HepG2 (cell line): ENCODE data around the gene VWA2. TPM values are rescaled to one million over a fixed set of nuclear protein-coding genes. Genes with fewer than 3 reads are reported as not detected.

Source experiments
- ATAC-seq: fragments of 200-7000 bp; cut with Tn5 transposase; 3 replicates; pipeline ENCODE4 v1.9.1; 2020; ENCODE audit warnings: mild to moderate bottlenecking, moderate library complexity
- BruUV-seq: library from RNA; stranded (reverse); fragments of 400-500 nt; replicated peaks from 2 replicates; lab custom pipeline; 2021; lab: Mats Ljungman, UMichigan
- CTCF ChIA-PET: fragments of 300-600 bp; formaldehyde crosslinking; extraction: SDS; loops from one replicate; lab custom pipeline; 2021; ENCODE audit warnings: low total read pairs, inconsistent platforms, low intra/inter-chr PET ratio; lab: Yijun Ruan, JAX
- POLR2A ChIA-PET: fragments of 350-600 bp; sonication (Branson Sonifier 250); formaldehyde crosslinking; loops from one replicate; lab custom pipeline; 2020; ENCODE audit warnings: antibody characterized with exemption, inconsistent platforms; lab: Yijun Ruan, JAX
- DNase-seq: peaks from one replicate; pipeline ENCODE4 v3.0.0-alpha.2; 2015; ENCODE audit warnings: low spot score
- FAIRE-seq: peaks from 3 replicates; lab custom pipeline; 2011; peaks lifted over from hg19 to GRCh38; lab: Jason Lieb, UNC
- H2AFZ ChIP-seq: one replicate; pipeline ENCODE4 v1.6.1; 2011; ENCODE audit warnings: low read length, inconsistent platforms
- H3K27ac ChIP-seq: fragments of 300-600 bp; 3 replicates; pipeline ENCODE4 v1.8.0; 2011; ENCODE audit warnings: mixed run types, mild to moderate bottlenecking, mixed read lengths, low read length, inconsistent platforms; ENCODE audit not compliant: insufficient read depth; ENCODE audit errors: extremely low read length
- H3K27me3 ChIP-seq, 2 experiments: fragments of 200-600 bp in 1 of 2; 2 replicates in 1 of 2; 3 replicates in 1 of 2; pipeline versions ENCODE4 v1.6.0 to v1.8.0; 2011; ENCODE audit warnings: low read length in 2 of 2, mild to moderate bottlenecking in 2 of 2, moderate library complexity in 2 of 2, inconsistent platforms in 1 of 2; ENCODE audit not compliant: insufficient read depth in 2 of 2, control insufficient read depth in 1 of 2
- H3K36me3 ChIP-seq, 2 experiments: fragments of 200-600 bp in 1 of 2; replicated peaks in 1 of 2; 2 replicates in 1 of 2; 3 replicates in 1 of 2; pipeline versions ENCODE4 v1.5.1 to v1.8.0; 2011; ENCODE audit warnings: low read length in 2 of 2, inconsistent platforms in 1 of 2; ENCODE audit not compliant: insufficient read depth in 2 of 2, control insufficient read depth in 1 of 2
- H3K4me1 ChIP-seq: 2 replicates; pipeline ENCODE4 v1.5.1; 2012; ENCODE audit warnings: low read length, inconsistent platforms; ENCODE audit not compliant: insufficient read depth
- H3K4me2 ChIP-seq: 2 replicates; pipeline ENCODE4 v1.6.0; 2011; ENCODE audit warnings: low read depth, low read length, inconsistent platforms
- H3K4me3 ChIP-seq, 3 experiments: fragments of 200-600 bp in 1 of 3; sonication (generic), shearing (Covaris generic) in 1 of 3; replicated peaks in 1 of 3; 2 replicates each; pipeline ENCODE4 v1.5.1; 2011 to 2016; ENCODE audit warnings: low read length in 3 of 3, inconsistent platforms in 2 of 3, low read depth in 2 of 3, mild to moderate bottlenecking in 2 of 3, control low read depth in 1 of 3, mixed read lengths in 1 of 3; ENCODE audit not compliant: insufficient read depth in 1 of 3
- H3K79me2 ChIP-seq: one replicate; pipeline ENCODE4 v1.6.1; 2011; ENCODE audit warnings: low read length, inconsistent platforms; ENCODE audit not compliant: insufficient read depth
- H3K9ac ChIP-seq: 2 replicates; pipeline ENCODE4 v1.6.0; 2011; ENCODE audit warnings: mild to moderate bottlenecking, low read depth, low read length, inconsistent platforms; ENCODE audit not compliant: insufficient read depth
- H3K9me3 ChIP-seq: 2 replicates; pipeline ENCODE4 v1.5.1; 2012; ENCODE audit warnings: mild to moderate bottlenecking, low read length
- H4K20me1 ChIP-seq: 2 replicates; pipeline ENCODE4 v1.6.0; 2011; ENCODE audit warnings: inconsistent platforms, mild to moderate bottlenecking, low read length, moderate library complexity; ENCODE audit not compliant: insufficient read depth
- EED ChIP-seq: sonication (generic); formaldehyde crosslinking; IDR thresholded peaks from 2 replicates; pipeline ENCODE4 v1.5.0; 2020; ENCODE audit warnings: mild to moderate bottlenecking, missing genetic modification reagents
- ELF3 ChIP-seq: IDR thresholded peaks from 2 replicates; pipeline ENCODE4 v1.6.1; 2016; ENCODE audit warnings: missing genetic modification reagents, missing compliant biosample characterization
- HDAC6 ChIP-seq: fragments of 200-600 bp; sonication (generic); IDR thresholded peaks from 2 replicates; pipeline ENCODE4 v1.7.0; 2017; ENCODE audit warnings: mild to moderate bottlenecking, antibody characterized with exemption, low read length, low read depth
- PCBP2 ChIP-seq: fragments of 200-400 bp; formaldehyde crosslinking; optimal IDR thresholded peaks from 2 replicates; pipeline ENCODE3; 2018; ENCODE audit warnings: low read length, low read depth; ENCODE audit not compliant: poor library complexity, severe bottlenecking
- SKI ChIP-seq: fragments of 450-650 bp; IDR thresholded peaks from one replicate; pipeline ENCODE4 v1.6.1; 2018; ENCODE audit warnings: mild to moderate bottlenecking; ENCODE audit not compliant: partially characterized antibody
- TARDBP ChIP-seq: sonication (generic); formaldehyde crosslinking; IDR thresholded peaks from 2 replicates; pipeline ENCODE4 v1.8.0; 2022; ENCODE audit warnings: mild to moderate bottlenecking, missing genetic modification reagents
- YEATS2 ChIP-seq: sonication (generic); formaldehyde crosslinking; IDR thresholded peaks from 2 replicates; pipeline ENCODE4 v1.4.0; 2020; ENCODE audit warnings: missing genetic modification reagents, borderline replicate concordance
- ZNF121 ChIP-seq: sonication (generic); formaldehyde crosslinking; IDR thresholded peaks from 2 replicates; pipeline ENCODE4 v1.5.0; 2020; ENCODE audit warnings: mild to moderate bottlenecking, missing genetic modification reagents
- WGBS: methylation state at CpG from one replicate; pipeline ENCODE4 v1.1.6; 2017; ENCODE audit warnings: low lambda C conversion rate; 5-methylcytosine and 5-hydroxymethylcytosine counted together
- in situ Hi-C: cut with HindIII; loops from 2 replicates; pipeline ENCODE4 v1.10.0; 2017; ENCODE audit warnings: low pct_unique_long_range_greater_than_20kb; ENCODE audit not compliant: extremely low pct_ligation_motif_present
- intact Hi-C: fragments of 100-400 bp; cut with micrococcal nuclease; formaldehyde crosslinking; loops from one replicate; pipeline ENCODE4 v1.10.0; 2022; ENCODE audit not compliant: unreplicated experiment
- polyA plus RNA-seq, 8 experiments: library from polyadenylated mRNA; depleted of rRNA in 3 of 8; stranded (reverse) in 7 of 8; unstranded in 1 of 8; fragments of >200 nt; fragmentation: Illumina TruSeq in 4 of 8; extraction: Trizol in 4 of 8; gene quantifications; 2 replicates each; pipeline versions ENCODE4 v1.2.1 to v1.2.3, GENCODE V29; 2011 to 2016; ENCODE audit warnings: low read depth in 4 of 8, missing spikeins in 1 of 8, mixed read lengths in 1 of 8; ENCODE audit not compliant: insufficient read depth in 1 of 8
- total RNA-seq, 5 experiments: library from RNA; depleted of rRNA; stranded (reverse); fragments of >200 nt; fragmentation: Illumina TruSeq; extraction: Trizol; gene quantifications; 2 replicates each; pipeline ENCODE4 v1.2.3, GENCODE V29; 2016; ENCODE audit warnings: low read depth in 1 of 5
- TF ChIP-seq, protein P1 (sequence below): IDR thresholded peaks from 2 replicates; pipeline ENCODE4 v1.6.1; 2016; ENCODE audit warnings: low read depth
- TF ChIP-seq, protein P2 (sequence below): sonication (generic); formaldehyde crosslinking; IDR thresholded peaks from 2 replicates; pipeline ENCODE4 v1.5.1; 2020; ENCODE audit warnings: mild to moderate bottlenecking, missing genetic modification reagents, moderate library complexity
- TF ChIP-seq, protein P3 (sequence below): sonication (generic); formaldehyde crosslinking; IDR thresholded peaks from 2 replicates; pipeline ENCODE4 v1.8.1; 2023; ENCODE audit warnings: mild to moderate bottlenecking, inconsistent platforms, moderate library complexity, missing genetic modification reagents, borderline replicate concordance

Gene VWA2
- total and polyA plus RNA-seq, 2 of the 13 experiments (the other 11 are each of a cell fraction or from before 2014, with no cell fraction given), result not detected

DNA sequence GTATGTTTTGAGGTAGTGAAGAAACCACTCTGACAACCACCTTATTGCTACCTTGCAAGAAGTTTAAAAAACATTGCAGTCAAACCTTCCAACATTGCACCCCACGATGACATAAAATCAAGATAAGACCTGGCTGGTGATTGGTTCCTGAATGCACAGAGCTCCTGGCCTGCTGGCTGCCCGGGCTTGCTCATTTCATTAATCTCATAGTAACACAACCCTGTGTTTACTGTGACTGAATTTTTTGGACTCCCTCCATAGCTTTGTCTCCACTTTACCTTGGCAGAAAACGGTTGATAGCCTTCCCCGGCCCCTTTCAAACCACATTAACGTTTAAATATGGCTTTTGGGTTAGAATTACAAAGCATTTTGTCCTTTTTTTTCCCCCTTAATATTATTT, 27.5 kb downstream of the VWA2 start:
- H3K4me1 ChIP-seq, result 0 out of 2 replicates have a peak, but pooled peaks cover 6% of the 10 kb centered on the region
- intact Hi-C loops, result no loop called here
- no peak overlapping the region for H3K27ac ChIP-seq
- in situ Hi-C loops, result no loop called here
- no TSS peak for BruUV-seq
- H3K27me3 ChIP-seq, result no peaks in the 10 kb centered on the region; a peak in 1 of 5 replicates
- DNase-seq (no peak), ATAC-seq (no peak), FAIRE-seq (no peak)
- no peak overlapping the region for H3K9ac ChIP-seq
- H3K4me3 ChIP-seq, result no peak overlapping the region
- no peaks in the 10 kb centered on the region for H4K20me1 ChIP-seq
- no peaks in the 10 kb centered on the region for H3K36me3 ChIP-seq
- CTCF ChIA-PET, result no interaction called here
- no peak overlapping the region for H2AFZ ChIP-seq
- POLR2A ChIA-PET, result no interaction called here
- under 1% methylated on average over 5 of the region's 5 CpGs for WGBS
- no peak for TF ChIP-seq SKI
- no peak for TF ChIP-seq ZNF121 (CRISPR knock-in tag)
- TF ChIP-seq, protein P1, sequence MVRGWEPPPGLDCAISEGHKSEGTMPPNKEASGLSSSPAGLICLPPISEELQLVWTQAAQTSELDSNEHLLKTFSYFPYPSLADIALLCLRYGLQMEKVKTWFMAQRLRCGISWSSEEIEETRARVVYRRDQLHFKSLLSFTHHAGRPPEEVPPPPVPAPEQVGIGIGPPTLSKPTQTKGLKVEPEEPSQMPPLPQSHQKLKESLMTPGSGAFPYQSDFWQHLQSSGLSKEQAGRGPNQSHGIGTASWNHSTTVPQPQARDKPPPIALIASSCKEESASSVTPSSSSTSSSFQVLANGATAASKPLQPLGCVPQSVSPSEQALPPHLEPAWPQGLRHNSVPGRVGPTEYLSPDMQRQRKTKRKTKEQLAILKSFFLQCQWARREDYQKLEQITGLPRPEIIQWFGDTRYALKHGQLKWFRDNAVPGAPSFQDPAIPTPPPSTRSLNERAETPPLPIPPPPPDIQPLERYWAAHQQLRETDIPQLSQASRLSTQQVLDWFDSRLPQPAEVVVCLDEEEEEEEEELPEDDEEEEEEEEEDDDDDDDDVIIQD (CRISPR knock-in tag), result no peak
- no peak for TF ChIP-seq HDAC6
- no peak for TF ChIP-seq TARDBP (CRISPR knock-in tag)
- TF ChIP-seq, protein P2, sequence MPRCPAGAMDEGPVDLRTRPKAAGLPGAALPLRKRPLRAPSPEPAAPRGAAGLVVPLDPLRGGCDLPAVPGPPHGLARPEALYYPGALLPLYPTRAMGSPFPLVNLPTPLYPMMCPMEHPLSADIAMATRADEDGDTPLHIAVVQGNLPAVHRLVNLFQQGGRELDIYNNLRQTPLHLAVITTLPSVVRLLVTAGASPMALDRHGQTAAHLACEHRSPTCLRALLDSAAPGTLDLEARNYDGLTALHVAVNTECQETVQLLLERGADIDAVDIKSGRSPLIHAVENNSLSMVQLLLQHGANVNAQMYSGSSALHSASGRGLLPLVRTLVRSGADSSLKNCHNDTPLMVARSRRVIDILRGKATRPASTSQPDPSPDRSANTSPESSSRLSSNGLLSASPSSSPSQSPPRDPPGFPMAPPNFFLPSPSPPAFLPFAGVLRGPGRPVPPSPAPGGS, result no peak
- no peak for TF ChIP-seq YEATS2 (CRISPR knock-in tag)
- TF ChIP-seq ELF3 (CRISPR knock-in tag), result no peak
- TF ChIP-seq, protein P3, sequence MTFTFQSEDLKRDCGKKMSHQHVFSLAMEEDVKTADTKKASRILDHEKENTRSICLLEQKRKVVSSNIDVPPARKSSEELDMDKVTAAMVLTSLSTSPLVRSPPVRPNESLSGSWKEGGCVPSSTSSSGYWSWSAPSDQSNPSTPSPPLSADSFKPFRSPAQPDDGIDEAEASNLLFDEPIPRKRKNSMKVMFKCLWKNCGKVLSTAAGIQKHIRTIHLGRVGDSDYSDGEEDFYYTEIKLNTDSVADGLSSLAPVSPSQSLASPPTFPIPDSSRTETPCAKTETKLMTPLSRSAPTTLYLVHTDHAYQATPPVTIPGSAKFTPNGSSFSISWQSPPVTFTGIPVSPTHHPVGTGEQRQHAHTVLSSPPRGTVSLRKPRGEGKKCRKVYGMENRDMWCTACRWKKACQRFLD, result no peak
- no peak for TF ChIP-seq EED (CRISPR knock-in tag)
- TF ChIP-seq PCBP2, result no peak
- TF ChIP-seq, all 625 proteins: peak for 0
- Histone ChIP-seq H3K4me2 (no peak overlapping the region), H3K9me3 (no peaks in the 10 kb centered on the region), H3K79me2 (no peaks in the 10 kb centered on the region)
